ENCODE results near the gene KMO.

KMO gene

GRCh38 chr1:241532162-241532531 is at the start of gene KMO:
KMO (plus strand) TSS chr1:241532378; CDS start chr1:241532445, 67 bp downstream.
- DNase-seq, result no peak

DNA sequence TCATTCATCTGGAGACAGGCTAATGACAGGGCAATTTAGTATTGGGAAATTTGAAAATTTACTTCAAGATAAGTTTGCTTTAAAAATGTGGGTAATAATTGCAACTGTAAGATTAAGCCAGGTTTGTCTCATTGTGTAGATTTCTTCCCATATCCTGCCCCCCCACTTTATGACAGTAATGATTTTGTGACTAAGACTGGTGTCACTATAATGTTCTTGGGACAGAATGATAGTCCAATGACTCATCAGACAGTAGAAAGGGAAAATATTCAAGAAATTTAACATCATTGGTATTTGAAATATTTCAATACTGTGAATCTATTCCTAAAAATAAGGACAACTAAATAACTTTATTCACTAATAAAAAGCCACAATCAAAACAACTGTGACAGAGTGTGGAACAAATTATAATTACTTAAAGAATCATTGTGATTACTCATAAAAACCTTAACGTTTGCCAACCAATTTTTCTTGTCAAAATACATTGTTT is 49.4 kb upstream of the KMO start:
- DNase-seq, result no peak

DNA sequence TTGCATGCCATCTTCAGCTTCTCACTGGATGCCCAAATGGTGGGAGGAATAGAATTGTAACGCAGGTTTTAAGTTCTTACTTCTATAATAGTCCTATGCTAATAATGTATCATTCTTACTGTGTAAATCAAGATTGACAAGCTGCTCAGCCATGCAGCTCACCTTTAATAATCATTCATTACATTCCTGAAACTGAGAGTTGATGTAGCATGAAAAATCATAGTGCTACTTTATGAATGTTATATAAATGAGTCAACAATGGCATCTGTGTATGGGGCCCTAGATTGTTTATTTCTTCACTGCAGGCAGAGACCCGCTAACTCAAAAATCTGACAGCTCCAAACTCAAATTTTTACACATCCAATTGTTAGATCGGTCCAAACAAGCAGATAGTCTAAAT is 47.0 kb upstream of the KMO start:
- DNase-seq, result no peak

GRCh38 chr1:241485554-241485992 is 46.6 kb upstream of the KMO start:
- no peak for DNase-seq

- DNase-seq, result no peak
These were observed 43.4 kb upstream of the KMO start for GRCh38 chr1:241488739-241489138.

GRCh38 chr1:241495741-241496140 is 36.4 kb upstream of the KMO start:
- DNase-seq, result no peak

- DNase-seq, result no peak
These were observed 32.3 kb upstream of the KMO start for GRCh38 chr1:241499910-241500309.

DNA sequence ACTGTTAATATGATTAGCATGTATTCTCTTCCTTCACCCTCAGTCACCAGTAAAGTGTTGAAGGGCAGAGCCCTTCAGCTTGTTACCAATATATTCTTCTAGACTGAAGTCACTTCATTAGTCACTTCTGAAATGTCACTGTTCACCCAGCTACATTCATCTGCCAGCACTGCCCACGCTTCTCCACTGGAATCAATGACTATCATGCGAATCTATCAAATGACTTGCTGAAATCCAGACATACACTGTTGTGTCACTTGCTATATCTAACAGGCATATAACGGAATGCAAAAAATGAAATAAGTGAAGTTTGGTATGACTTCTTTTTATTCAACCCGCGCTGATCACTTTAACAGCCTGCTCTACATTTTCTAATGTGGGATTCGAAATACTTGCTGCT is 28.7 kb upstream of the KMO start:
- DNase-seq, result no peak

DNA sequence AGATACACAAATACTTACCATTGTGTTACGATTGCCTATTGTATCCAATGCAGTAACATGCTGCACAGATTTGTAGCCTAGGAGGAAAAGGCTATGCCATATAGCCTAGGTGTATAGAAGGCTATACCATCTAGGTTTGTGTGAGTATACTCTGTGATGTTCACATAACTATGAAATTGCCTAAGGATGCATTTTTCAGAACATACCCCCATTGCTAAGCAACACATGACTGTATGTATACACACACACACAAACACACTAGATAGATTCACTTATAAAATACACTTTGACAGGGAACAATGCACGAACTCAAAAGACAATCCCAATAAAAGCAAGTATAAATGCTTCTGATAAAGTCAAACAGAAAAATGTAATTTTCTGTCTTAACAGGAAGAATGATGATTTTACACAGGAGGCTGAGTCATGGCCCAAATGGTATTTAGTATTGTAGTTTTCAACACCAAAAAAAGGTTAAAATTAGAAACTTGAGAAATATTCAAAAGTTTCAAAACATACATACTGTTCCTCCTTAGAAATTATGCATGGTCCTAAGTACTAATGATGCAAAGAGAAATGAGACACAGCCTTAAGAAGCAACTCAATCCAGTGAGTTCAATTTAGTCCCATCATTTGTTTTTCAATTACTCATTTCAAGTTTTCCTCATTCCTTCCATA is 24.9 kb upstream of the KMO start:
- DNase-seq, result no peak

DNA sequence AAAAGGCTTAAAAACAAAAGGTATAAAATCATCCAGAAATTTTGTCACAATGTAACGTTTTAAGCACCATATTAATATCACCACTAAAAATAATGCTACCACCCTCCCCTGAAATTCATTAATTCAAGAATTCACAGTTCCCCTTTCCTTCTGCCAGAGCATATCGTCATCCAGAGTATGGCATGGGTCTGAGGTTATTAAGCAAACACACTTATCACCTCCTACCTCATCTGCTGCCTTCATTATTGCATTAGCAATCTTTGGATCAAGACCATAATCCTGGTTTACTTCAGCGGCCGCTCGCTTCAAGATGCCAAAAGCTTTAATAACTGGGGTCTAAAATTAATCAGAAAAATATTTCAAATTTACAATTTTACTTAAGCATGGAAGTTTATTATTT is 18.8 kb upstream of the KMO start:
- DNase-seq, result no peak

- peak in 1 of 2 experiments; percentile 3 for DNase-seq
These were observed 13.5 kb upstream of the KMO start for GRCh38 chr1:241518476-241519307.

DNA sequence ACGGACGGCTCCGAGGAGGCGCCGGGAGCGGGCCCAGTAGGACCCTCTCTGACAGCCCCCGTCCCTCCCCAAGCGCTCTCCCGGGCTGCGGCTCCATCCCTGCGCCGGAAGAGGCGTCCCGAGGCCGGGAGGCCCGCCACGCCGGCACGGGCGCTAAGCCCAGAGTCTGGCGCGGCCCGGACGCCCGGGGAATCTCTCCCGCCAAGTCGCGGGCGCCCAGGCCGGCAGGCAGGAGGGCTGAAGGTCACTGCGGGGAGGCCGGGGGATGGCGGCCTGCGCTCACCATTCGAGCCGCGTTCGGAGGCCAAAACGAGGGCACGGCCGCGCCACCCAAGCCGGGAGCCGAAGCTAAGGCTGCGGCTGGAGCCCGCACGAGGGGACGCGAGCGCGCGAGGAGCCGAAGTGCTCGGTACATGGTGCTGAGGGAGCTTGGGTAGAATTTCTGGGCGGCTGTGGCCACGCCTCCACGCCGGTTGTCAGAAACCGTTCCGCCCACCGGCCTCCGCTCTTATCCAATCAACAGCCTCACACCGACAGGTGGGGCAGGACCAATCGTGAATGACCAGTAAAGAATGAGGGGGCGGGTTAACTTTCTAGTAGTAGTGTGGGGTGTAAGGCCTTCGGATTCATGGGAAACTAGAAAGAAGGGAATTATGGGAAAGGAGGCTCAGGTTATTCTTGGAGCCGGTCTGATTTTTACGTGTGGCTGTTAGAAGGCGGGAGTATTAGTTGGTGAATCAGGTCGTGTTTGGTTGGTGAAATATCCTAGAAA is 12.7 kb upstream of the KMO start, which contains the start of gene FH:
FH (minus strand) TSS at position 448 of the 772 bp plus-strand sequence; CDS start at position 415, 33 bp downstream.
- DNase-seq, result peak; percentile 91 to 92

DNA sequence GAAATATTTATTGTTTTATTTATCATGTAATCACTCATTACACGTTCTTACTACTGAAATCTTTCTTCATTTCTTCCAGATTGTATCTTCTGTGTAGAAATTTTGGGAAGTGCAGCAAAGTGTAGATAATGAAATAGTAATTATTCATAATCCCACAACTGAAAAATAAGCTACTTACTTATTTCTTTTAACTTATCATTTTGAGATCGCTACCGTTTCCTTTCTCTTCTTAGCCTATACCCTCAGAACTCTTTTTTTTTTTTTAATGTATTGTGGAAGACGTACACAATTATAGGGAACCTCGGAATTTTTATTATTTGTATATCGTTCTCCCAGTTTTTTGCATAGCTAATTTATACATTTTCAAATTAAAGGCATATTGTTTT is 12.1 kb upstream of the KMO start:
- DNase-seq, result no peak

GRCh38 chr1:241521718-241522117 is 10.5 kb upstream of the KMO start:
- DNase-seq, result no peak

DNA sequence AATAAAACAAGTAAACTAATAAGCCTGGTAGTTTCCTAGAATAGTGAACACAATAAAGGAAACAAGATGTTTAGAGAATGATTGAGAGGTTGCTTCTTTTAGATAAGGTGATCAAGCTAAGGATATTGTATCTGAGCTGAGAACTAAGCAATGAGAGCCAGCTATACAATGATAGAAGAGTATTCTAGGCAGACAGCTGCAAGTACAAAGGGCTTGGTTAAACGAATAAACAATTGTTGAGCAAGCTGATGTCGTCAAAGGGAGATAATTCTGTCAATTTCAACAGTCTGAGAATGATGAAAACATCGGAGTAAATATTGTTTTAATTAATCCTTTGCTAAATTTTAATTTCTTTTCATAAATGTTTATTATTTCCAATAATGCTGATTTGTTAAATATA is 7.2 kb upstream of the KMO start:
- DNase-seq, result no peak

GRCh38 chr1:241527146-241527545 is 5.0 kb upstream of the KMO start:
- DNase-seq, result no peak

DNA sequence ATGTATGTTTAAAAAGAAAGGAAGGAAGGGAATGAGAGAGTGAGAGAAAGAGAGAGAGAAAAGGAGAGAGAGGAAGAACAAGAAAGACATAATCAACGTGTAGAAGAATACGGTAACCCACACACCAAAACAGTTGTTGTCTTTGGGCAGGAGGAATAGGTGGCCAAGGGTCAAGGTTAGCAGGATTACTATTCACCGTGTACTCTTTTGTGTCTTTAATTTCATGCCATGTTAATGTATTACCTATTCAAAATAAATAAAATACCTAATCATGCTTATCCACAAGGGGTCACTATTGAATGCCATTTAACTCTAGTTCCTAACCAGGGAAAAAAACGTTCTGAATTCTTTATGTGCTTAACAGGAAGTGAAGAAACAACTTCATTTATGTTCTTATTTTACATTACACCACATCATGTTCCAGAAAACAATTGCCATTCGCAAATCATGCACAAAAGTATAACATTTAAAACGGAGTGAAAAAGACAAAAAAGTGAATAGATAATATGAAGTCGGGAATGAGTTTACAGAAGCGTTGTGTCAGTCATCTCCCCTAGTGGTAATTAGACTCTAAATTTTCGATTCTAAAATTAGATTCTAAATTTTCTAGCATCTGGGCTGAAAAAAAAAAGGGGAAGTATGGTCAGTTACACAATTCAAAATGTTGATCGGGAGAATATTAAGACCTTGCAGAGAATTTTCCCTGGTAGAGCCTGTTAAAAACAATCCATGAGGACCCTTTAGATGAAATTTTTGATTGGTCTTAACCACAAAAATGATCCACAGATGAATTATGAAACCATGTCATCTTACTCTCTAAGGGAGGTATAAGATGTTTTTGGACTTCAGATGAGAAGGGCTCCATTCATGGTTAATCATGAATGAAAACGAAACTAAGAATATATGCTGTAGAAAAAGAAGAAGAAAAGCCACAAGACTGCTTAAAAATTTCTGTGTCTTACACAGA is 700 bp upstream of the KMO start:
- DNase-seq, result no peak

DNA sequence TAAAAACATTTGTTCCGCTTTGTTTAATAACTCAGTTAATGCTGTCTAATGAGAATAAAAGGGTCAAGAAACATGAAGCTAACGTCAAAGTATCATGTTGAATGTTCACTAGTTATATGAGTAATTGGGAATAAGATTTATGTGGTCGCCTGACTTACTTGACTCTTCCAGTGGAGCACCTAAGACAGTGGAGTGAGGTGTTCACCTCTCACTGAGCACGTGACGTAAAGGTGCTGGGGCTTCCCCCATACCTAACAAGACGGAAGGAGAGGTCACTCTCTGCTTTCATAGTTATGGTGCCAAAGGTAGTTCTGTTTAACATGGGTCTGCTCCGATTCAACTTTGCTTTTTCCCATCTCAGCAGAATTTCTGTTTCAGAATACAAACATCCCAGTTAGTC is 686 bp downstream of the KMO start:
- DNase-seq, result no peak

DNA sequence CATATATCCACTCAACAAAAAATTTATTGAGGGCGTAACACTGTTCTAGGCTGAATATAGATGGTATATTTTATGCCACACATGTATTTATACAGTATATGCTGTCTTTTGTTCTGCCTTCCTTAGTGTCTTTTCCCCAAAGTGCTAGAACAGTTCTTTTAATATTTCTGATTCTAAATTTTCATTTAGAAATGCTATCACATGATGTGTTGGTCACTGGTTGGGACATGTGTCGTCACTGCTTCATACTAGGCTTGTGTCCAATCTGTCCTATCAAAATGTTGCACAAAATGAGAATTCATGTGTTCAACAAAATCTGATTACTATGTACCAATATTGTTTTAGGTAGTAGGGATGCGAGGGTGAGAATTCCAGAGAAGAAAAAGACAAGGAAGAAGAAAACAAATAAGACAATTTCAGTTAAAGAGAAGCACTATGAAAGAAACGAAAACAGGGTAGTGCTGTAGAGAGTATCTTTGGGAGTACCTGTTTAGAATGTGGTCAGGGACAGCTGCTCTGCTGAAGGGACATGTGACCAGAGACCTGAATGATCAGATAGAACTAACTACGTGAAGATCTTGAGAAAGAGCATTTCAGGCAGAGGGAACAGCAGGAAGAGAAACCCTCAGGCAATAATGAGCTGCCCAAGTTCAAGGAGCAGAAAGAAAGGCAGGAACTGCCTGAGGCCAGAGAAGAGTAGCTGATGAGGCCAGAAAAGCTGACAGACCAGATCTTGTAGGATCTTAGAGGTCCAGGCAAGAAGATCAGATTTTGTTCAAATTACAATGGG is 1.3 kb downstream of the KMO start:
- no peak for DNase-seq

DNA sequence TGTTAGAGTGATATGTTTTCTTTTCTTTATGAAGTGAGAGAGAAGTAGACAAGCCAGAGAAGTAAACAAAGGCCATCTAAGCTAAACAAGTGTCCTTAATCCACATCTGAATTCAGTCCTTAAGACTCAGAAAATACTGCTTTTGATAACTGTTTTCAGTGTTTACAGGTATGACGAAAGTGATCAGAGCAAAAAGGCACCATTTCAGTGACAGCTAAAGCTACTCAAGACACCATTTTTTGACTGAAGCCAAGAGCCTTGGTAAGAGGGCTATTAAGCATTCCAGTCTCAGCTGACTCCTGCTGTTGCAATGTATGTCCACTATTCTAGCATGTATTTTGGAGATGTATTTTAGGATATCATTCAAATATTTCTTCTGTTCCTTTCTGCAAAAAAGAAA is 4.1 kb downstream of the KMO start:
- no peak for DNase-seq

DNA sequence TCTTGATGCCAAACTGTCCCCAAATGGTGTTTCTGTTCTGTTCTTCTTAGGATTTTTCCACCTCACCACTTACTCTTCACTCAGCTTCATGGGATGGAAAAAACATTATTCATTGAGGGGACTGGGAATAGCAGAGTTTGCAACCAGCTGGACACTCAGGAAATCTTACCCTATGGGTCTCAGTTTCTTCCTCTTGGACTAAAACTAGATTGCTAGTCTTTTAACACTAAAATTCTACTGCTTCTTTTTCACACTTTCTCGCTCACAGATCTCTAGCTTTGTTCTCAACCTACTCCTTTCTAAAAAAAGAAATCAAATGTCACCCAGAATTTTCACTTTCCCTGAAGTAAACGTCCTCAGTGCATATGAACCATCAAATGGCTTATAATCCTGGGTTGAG is 4.8 kb downstream of the KMO start:
- DNase-seq, result no peak

All from activated CD4-positive, alpha-beta T cell treated with anti-CD3 and anti-CD28 coated beads, Interleukin-2, amount 50 U/mL, for 4 hours (primary cell).